Upper lobe of left lung (tissue), 4 donors: Measurements from ENCODE around the gene C22orf23.
"Not testable (repeated sequence)": the region's sequence is repeated elsewhere in the genome, so short reads cannot be mapped to it uniquely, and the experiment has no call there.

ENCODE experiments used
- EP300 ChIP-seq, 4 donors: sonication (generic); formaldehyde crosslinking; IDR thresholded peaks; one replicate each; pipeline ENCODE4 v1.5.1; 2017; ENCODE audit warnings: antibody characterized with exemption in 4 of 4, control low read depth in 2 of 4
- POLR2A ChIP-seq, 4 donors: fragments of 450-650 bp; IDR thresholded peaks; one replicate each; pipeline ENCODE4 v1.5.1; 2016 to 2017; ENCODE audit warnings: antibody characterized with exemption in 4 of 4, mild to moderate bottlenecking in 2 of 4
- POLR2AphosphoS5 ChIP-seq, 2 donors: sonication (generic); formaldehyde crosslinking; IDR thresholded peaks; one replicate each; pipeline ENCODE4 v1.5.1; 2017; ENCODE audit warnings: antibody characterized with exemption in 2 of 2
- TF ChIP-seq, protein P1 (sequence below), 6 experiments: fragments of 450-650 bp in 4 of 6; fragments of 200-600 bp in 2 of 6; sonication (generic) in 2 of 6; IDR thresholded peaks; one replicate each; pipeline ENCODE4 v1.5.1; 2016 to 2019; ENCODE audit warnings: antibody characterized with exemption in 6 of 6

DNA sequence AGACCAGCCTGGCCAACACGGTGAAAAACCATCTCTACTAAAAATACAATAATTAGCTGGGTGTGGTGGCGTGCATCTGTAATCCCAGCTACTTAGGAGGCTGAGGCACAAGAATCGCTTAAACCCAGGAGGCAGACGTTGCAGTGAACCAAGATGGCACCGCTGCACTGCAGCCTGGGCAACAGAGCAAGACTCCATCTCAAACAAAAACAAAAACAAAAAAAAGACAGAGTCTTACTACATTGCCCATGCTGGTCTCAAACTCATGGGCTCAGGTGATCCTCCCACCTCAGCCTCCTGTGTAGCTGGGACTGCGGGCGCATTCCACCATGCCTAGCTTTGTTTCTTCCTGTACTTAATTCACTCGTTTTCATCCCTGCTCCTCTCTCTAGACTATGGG lies 22.6 kb upstream of the C22orf23 start:
- TF ChIP-seq POLR2AphosphoS5, POLR2A, EP300 (IDR thresholded peaks at IDR 0.05): not testable (repeated sequence)
- TF ChIP-seq, protein P1, sequence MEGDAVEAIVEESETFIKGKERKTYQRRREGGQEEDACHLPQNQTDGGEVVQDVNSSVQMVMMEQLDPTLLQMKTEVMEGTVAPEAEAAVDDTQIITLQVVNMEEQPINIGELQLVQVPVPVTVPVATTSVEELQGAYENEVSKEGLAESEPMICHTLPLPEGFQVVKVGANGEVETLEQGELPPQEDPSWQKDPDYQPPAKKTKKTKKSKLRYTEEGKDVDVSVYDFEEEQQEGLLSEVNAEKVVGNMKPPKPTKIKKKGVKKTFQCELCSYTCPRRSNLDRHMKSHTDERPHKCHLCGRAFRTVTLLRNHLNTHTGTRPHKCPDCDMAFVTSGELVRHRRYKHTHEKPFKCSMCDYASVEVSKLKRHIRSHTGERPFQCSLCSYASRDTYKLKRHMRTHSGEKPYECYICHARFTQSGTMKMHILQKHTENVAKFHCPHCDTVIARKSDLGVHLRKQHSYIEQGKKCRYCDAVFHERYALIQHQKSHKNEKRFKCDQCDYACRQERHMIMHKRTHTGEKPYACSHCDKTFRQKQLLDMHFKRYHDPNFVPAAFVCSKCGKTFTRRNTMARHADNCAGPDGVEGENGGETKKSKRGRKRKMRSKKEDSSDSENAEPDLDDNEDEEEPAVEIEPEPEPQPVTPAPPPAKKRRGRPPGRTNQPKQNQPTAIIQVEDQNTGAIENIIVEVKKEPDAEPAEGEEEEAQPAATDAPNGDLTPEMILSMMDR (IDR thresholded peaks at IDR 0.05), result not testable (repeated sequence)
